ENCODE results near the gene SLC26A8.

DNA sequence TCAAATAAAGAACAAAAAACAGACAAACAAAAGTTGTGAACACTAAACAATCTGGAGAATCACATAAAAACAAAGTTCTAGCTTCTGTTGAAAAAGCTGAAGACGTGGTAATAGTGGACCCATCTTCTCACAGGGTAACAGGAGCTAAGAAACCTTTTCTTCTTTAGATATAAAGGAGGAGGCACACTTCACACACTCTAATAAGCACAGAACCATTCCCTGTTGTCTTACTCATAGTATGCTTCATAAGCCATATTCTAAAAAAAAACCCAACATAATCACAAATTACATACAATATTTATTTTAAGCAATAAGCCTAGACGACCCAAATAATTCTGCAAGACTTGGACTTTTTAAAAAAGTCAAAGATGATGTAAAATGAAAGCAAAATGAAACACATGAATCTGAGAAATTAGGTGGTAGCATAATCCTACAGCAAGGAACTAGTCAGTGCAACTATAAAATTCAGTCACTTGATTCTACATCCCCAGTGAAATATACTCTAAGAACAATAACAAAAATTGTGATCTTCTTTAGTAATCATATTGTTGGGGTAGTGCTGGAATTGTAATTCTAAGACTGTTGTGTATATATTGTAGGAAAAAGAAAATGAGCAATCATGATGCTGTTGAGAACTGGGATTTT lies 119.2 kb downstream of the SLC26A8 start:
- TF ChIP-seq, protein P1, sequence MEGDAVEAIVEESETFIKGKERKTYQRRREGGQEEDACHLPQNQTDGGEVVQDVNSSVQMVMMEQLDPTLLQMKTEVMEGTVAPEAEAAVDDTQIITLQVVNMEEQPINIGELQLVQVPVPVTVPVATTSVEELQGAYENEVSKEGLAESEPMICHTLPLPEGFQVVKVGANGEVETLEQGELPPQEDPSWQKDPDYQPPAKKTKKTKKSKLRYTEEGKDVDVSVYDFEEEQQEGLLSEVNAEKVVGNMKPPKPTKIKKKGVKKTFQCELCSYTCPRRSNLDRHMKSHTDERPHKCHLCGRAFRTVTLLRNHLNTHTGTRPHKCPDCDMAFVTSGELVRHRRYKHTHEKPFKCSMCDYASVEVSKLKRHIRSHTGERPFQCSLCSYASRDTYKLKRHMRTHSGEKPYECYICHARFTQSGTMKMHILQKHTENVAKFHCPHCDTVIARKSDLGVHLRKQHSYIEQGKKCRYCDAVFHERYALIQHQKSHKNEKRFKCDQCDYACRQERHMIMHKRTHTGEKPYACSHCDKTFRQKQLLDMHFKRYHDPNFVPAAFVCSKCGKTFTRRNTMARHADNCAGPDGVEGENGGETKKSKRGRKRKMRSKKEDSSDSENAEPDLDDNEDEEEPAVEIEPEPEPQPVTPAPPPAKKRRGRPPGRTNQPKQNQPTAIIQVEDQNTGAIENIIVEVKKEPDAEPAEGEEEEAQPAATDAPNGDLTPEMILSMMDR (IDR thresholded peaks at IDR 0.05 in 2 of 3, conservative IDR thresholded peaks at IDR 0.05 in 1 of 3; ENCODE audit: borderline replicate concordance in 1 of 3, insufficient read depth in 1 of 3, low read depth in 2 of 3, low read length in 2 of 3), result no peak
- no peak for TF ChIP-seq ZFX (IDR thresholded peaks at IDR 0.05)
- TF ChIP-seq CBX3 (IDR thresholded peaks at IDR 0.05; ENCODE audit: low read depth), result no peak
- no peak for TF ChIP-seq EZH2 (IDR thresholded peaks at IDR 0.05)
- no peak for TF ChIP-seq POLR2A (IDR thresholded peaks at IDR 0.05; ENCODE audit: borderline replicate concordance, extremely low read depth, insufficient read depth, insufficient read length)
- no peak for TF ChIP-seq JUND (IDR thresholded peaks at IDR 0.05)
- TF ChIP-seq SIN3A (IDR thresholded peaks at IDR 0.05; ENCODE audit: low read depth), result no peak
- no peak for TF ChIP-seq POLR2AphosphoS5 (IDR thresholded peaks at IDR 0.05; ENCODE audit: low read depth, low read length)
- no peak for TF ChIP-seq TCF7L2 (IDR thresholded peaks at IDR 0.05; ENCODE audit: borderline replicate concordance, extremely low read depth, insufficient read depth, insufficient read length)
- no peak for TF ChIP-seq ZNF274 (IDR thresholded peaks at IDR 0.05; ENCODE audit: low read depth, low read length)
- no peak for TF ChIP-seq CEBPB (IDR thresholded peaks at IDR 0.05; ENCODE audit: low read depth)
- TF ChIP-seq YY1 (IDR thresholded peaks at IDR 0.05; ENCODE audit: extremely low read depth, insufficient replicate concordance, low read depth, low read length), result no peak
- TF ChIP-seq EGR1 (IDR thresholded peaks at IDR 0.05; ENCODE audit: low read depth), result no peak

Measured in HCT116 (cell line).